Erythroblast (primary cell): ENCODE data around the gene DHX38.

ENCODE experiments used
- GATA1 ChIP-seq: IDR thresholded peaks from 2 replicates; pipeline ENCODE4 v1.6.1; 2011; ENCODE audit warnings: low read depth, mild to moderate bottlenecking, control low read depth, low read length, moderate library complexity
- POLR2A ChIP-seq: IDR thresholded peaks from 2 replicates; pipeline ENCODE4 v1.6.1; 2011; ENCODE audit warnings: mild to moderate bottlenecking, low read length

DNA sequence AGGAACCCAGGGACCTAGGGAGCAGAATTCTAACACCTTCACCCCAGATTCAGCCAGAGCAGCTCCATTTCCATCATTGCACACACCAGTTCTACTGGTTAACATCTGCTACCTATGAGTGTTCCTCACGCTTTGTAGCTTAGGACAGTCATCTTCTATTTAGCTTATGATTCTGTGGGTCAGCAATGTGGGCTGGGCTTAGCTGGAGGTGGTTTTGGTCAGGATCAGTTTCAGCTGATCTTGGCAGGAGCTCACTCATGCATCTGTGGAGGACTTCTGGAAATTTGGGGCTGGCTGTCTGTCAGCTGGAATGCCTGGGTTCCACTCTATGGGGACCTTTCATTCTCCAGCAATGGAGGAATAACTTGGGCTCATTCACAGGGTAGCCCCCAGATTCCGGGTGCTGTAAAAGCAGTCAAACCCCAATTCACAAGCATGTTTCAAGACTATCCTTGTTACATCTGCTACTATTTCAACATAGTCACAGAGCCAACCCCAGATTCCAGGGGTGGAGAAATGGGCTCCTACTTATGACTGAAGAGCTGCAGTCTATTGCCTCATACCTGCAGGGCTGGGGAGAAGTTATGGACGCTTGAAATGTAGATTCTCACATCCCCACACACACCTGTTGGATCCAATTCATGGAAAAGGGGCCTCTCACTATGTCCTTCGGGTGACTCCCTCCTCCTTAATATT is 42.7 kb upstream of the DHX38 start:
- TF ChIP-seq POLR2A (no peak), GATA1 (no peak)
